ENCODE measurements around the gene NCKAP5.

DNA sequence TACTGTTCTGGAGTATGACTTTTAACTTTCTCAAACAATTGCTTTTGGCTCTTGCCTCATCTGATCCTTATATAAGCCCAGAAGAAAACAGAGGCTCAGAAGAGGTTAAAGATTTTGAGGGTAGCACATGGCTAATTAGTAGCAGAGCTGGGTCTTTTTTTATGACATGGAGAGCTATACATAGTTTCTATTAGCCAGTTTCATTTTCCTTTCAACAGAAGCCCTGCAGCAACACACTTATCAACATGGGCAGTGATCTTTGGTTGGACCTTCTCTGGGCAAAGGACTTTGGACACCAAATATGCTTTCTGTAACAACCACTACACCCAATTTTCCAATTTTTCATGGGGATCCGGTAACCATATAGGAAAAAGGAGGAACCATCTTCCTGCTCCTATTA, 64.9 kb downstream of the NCKAP5 start:
- TF ChIP-seq, protein P1, sequence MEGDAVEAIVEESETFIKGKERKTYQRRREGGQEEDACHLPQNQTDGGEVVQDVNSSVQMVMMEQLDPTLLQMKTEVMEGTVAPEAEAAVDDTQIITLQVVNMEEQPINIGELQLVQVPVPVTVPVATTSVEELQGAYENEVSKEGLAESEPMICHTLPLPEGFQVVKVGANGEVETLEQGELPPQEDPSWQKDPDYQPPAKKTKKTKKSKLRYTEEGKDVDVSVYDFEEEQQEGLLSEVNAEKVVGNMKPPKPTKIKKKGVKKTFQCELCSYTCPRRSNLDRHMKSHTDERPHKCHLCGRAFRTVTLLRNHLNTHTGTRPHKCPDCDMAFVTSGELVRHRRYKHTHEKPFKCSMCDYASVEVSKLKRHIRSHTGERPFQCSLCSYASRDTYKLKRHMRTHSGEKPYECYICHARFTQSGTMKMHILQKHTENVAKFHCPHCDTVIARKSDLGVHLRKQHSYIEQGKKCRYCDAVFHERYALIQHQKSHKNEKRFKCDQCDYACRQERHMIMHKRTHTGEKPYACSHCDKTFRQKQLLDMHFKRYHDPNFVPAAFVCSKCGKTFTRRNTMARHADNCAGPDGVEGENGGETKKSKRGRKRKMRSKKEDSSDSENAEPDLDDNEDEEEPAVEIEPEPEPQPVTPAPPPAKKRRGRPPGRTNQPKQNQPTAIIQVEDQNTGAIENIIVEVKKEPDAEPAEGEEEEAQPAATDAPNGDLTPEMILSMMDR (IDR thresholded peaks at IDR 0.05 in 4 of 5, conservative IDR thresholded peaks at IDR 0.05 in 1 of 5) = no peak
- TF ChIP-seq POLR2A (IDR thresholded peaks at IDR 0.05) = no peak
